A673 (cell line): ENCODE measurements around the gene DENND5A.

Experiments
- CTCF ChIP-seq: fragments of 300-800, 200-600 bp; sonication (generic); conservative IDR thresholded peaks from 2 replicates; pipeline ENCODE4 v1.5.1; 2017; ENCODE audit warnings: low read depth, mild to moderate bottlenecking, antibody characterized with exemption, low read length, moderate library complexity, mixed read lengths
- EZH2 ChIP-seq: fragments of 200-600 bp; sonication (generic); IDR thresholded peaks from 2 replicates; pipeline ENCODE4 v1.6.1; 2017; ENCODE audit warnings: borderline replicate concordance, low read depth, mild to moderate bottlenecking, mixed read lengths, antibody characterized with exemption, low read length; ENCODE audit not compliant: poor library complexity, severe bottlenecking

- TF ChIP-seq EZH2 (no peak), CTCF (no peak)
These were observed 17.3 kb downstream of the DENND5A start for GRCh38 chr11:9247863-9248262.
